K562 (cell line): ENCODE data around the gene RHOXF1. TPM values are rescaled to one million over a fixed set of nuclear protein-coding genes. Genes with fewer than 3 reads are reported as not detected.

ENCODE experiments used
- ATAC-seq: fragments of 200-7000 bp; cut with Tn5 transposase; 3 replicates; pipeline ENCODE4 v1.9.1; 2020; ENCODE audit warnings: moderate library complexity
- BruUV-seq: library from RNA; stranded (reverse); fragments of 400-500 nt; replicated peaks from 2 replicates; lab custom pipeline; 2021; lab: Mats Ljungman, UMichigan
- CTCF ChIA-PET: fragments of 300-600 bp; formaldehyde crosslinking; extraction: SDS; loops from one replicate; lab custom pipeline; 2021; ENCODE audit warnings: low intra/inter-chr PET ratio; lab: Yijun Ruan, JAX
- POLR2A ChIA-PET: fragments of 300-600, 350-650 bp; sonication (Branson Sonifier 250); formaldehyde crosslinking; extraction: SDS; loops from one replicate; lab custom pipeline; 2021; ENCODE audit warnings: antibody characterized with exemption, inconsistent platforms; lab: Yijun Ruan, JAX
- DNase-seq, 4 experiments: peaks; one replicate each; pipeline versions ENCODE4 v3.0.0 to v3.0.0-alpha.2; 2011 to 2018; ENCODE audit warnings: low spot score in 3 of 4, mixed read lengths in 3 of 4; ENCODE audit errors: extremely low read depth in 1 of 4
- FAIRE-seq: peaks from 2 replicates; lab custom pipeline; 2011; peaks lifted over from hg19 to GRCh38; lab: Jason Lieb, UNC
- H2AFZ ChIP-seq: 2 replicates; pipeline ENCODE4 v1.6.0; 2011; ENCODE audit warnings: low read depth, low read length, control low read depth, inconsistent platforms
- H3K27ac ChIP-seq: fragments of 200-600 bp; 3 replicates; pipeline ENCODE4 v1.8.0; 2011; ENCODE audit warnings: low read depth, mild to moderate bottlenecking, control low read depth, inconsistent platforms, low read length, moderate library complexity, mixed read lengths; ENCODE audit errors: extremely low read depth
- H3K27me3 ChIP-seq, 2 experiments: fragments of 300-600 bp in 1 of 2; 2 replicates in 1 of 2; 3 replicates in 1 of 2; pipeline versions ENCODE4 v1.6.0 to v1.8.0; 2011; ENCODE audit warnings: inconsistent platforms in 2 of 2, low read length in 2 of 2, mild to moderate bottlenecking in 1 of 2, mixed read lengths in 1 of 2, moderate library complexity in 1 of 2; ENCODE audit not compliant: control insufficient read depth in 2 of 2, insufficient read depth in 2 of 2
- H3K36me3 ChIP-seq: fragments of 300-600 bp; 3 replicates; pipeline ENCODE4 v1.8.0; 2011; ENCODE audit warnings: mild to moderate bottlenecking, low read length, inconsistent platforms; ENCODE audit not compliant: control insufficient read depth, insufficient read depth
- H3K4me1 ChIP-seq, 2 experiments: fragments of 200-600 bp in 1 of 2; replicated peaks in 1 of 2; 2 replicates in 1 of 2; 3 replicates in 1 of 2; pipeline versions ENCODE4 v1.5.1 to v1.8.0; 2011; ENCODE audit warnings: inconsistent platforms in 2 of 2, low read length in 2 of 2, mild to moderate bottlenecking in 1 of 2, mixed read lengths in 1 of 2, moderate library complexity in 1 of 2; ENCODE audit not compliant: control insufficient read depth in 2 of 2, insufficient read depth in 2 of 2
- H3K4me2 ChIP-seq: 2 replicates; pipeline ENCODE4 v1.6.1; 2011; ENCODE audit warnings: low read length, control low read depth, inconsistent platforms, mixed read lengths; ENCODE audit not compliant: insufficient read depth
- H3K4me3 ChIP-seq: fragments of 200-600 bp; sonication (generic), shearing (Covaris generic); 2 replicates; pipeline ENCODE4 v1.5.1; 2016; ENCODE audit warnings: control low read depth, inconsistent platforms
- H3K79me2 ChIP-seq: fragments of 200-600 bp; 3 replicates; pipeline ENCODE4 v1.8.0; 2011; ENCODE audit warnings: low read length, inconsistent platforms; ENCODE audit not compliant: control insufficient read depth, insufficient read depth
- H3K9ac ChIP-seq, 2 experiments: 2 replicates each; pipeline versions ENCODE4 v1.6.0 to v1.6.1; 2011; ENCODE audit warnings: low read depth in 2 of 2, low read length in 2 of 2, control low read depth in 1 of 2, inconsistent platforms in 1 of 2, mild to moderate bottlenecking in 1 of 2, mixed read lengths in 1 of 2; ENCODE audit not compliant: insufficient read depth in 1 of 2
- H3K9me1 ChIP-seq: one replicate; pipeline ENCODE4 v1.6.0; 2011; ENCODE audit warnings: inconsistent platforms, mild to moderate bottlenecking, low read length, moderate library complexity; ENCODE audit not compliant: control insufficient read depth, insufficient read depth
- H3K9me3 ChIP-seq: replicated peaks from 2 replicates; pipeline ENCODE4 v1.5.1; 2011; ENCODE audit warnings: low read depth, low read length, inconsistent platforms; ENCODE audit not compliant: control insufficient read depth, insufficient read depth
- H4K20me1 ChIP-seq: replicated peaks from 2 replicates; pipeline ENCODE4 v1.6.1; 2011; ENCODE audit warnings: low read length, inconsistent platforms, mixed read lengths; ENCODE audit not compliant: control insufficient read depth, insufficient read depth
- CHD4 ChIP-seq: fragments of 200-600 bp; sonication (generic); IDR thresholded peaks from 3 replicates; pipeline ENCODE4 v1.6.1; 2012; ENCODE audit warnings: low read depth, mild to moderate bottlenecking, mixed read lengths, low read length, inconsistent platforms; ENCODE audit not compliant: insufficient read depth, insufficient replicate concordance, poor library complexity, severe bottlenecking
- DIDO1 ChIP-seq: fragments of 450-650 bp; IDR thresholded peaks from 2 replicates; pipeline ENCODE4 v1.6.1; 2016; ENCODE audit warnings: low read depth, missing biosample characterization, missing genetic modification characterization
- ELF1 ChIP-seq: fragments of 200-800 bp; sonication (Bioruptor generic); IDR thresholded peaks from 2 replicates; pipeline ENCODE4 v1.6.1; 2016; ENCODE audit warnings: missing genetic modification characterization, missing compliant biosample characterization
- HDAC8 ChIP-seq: fragments of 450-650 bp; IDR thresholded peaks from 2 replicates; pipeline ENCODE4 v1.6.1; 2016; ENCODE audit warnings: mild to moderate bottlenecking, missing genetic modification characterization, moderate library complexity, missing compliant biosample characterization
- POLR2H ChIP-seq: IDR thresholded peaks from 2 replicates; pipeline ENCODE4 v1.6.1; 2016; ENCODE audit warnings: missing genetic modification characterization, low read depth, mild to moderate bottlenecking, control low read depth, missing compliant biosample characterization, moderate library complexity
- RB1 ChIP-seq: fragments of 450-650 bp; IDR thresholded peaks from 2 replicates; pipeline ENCODE4 v1.6.1; 2017; ENCODE audit warnings: low read depth, mild to moderate bottlenecking
- RCOR1 ChIP-seq, 2 experiments: IDR thresholded peaks; 2 replicates each; pipeline ENCODE4 v1.6.1; 2012; ENCODE audit warnings: low read depth in 2 of 2, low read length in 2 of 2, borderline replicate concordance in 1 of 2, improper control_type of control experiment in 1 of 2
- REST ChIP-seq, 2 experiments: fragments of 450-650 bp; formaldehyde crosslinking in 1 of 2; IDR thresholded peaks; 2 replicates each; pipeline versions ENCODE4 v1.4.0 to v1.6.1; 2014 to 2020; ENCODE audit warnings: mild to moderate bottlenecking in 2 of 2, borderline replicate concordance in 1 of 2, low read depth in 1 of 2
- SMARCB1 ChIP-seq: IDR thresholded peaks from 2 replicates; pipeline ENCODE4 v1.6.1; 2011; ENCODE audit warnings: improper control_type of control experiment, low read depth; ENCODE audit not compliant: insufficient read length
- SMC3 ChIP-seq: conservative IDR thresholded peaks from 2 replicates; pipeline ENCODE4 v1.6.1; 2011; ENCODE audit warnings: low read depth, low read length, improper control_type of control experiment; ENCODE audit not compliant: insufficient read depth
- TARDBP ChIP-seq: fragments of 450-650 bp; IDR thresholded peaks from 2 replicates; pipeline ENCODE4 v1.6.1; 2016
- WGBS: fragments of 100-300 bp; shearing (Covaris generic); methylation state at CpG from one replicate; pipeline ENCODE4 v1.1.6; 2016; ENCODE audit warnings: low coverage, mixed read lengths; ENCODE audit not compliant: insufficient coverage; ENCODE audit errors: missing lambda C conversion rate; 5-methylcytosine and 5-hydroxymethylcytosine counted together
- in situ Hi-C: fragments of 300-500 bp; cut with MboI; formaldehyde crosslinking; loops from 4 replicates; pipeline ENCODE4 v1.15.0; 2018; ENCODE audit warnings: inconsistent platforms, mixed read lengths
- intact Hi-C: fragments of 100-400 bp; cut with micrococcal nuclease; formaldehyde crosslinking; loops from 2 replicates; pipeline ENCODE4 v1.14.2; 2022
- polyA plus RNA-seq, 8 experiments: library from polyadenylated mRNA; depleted of rRNA in 4 of 8; stranded (reverse) in 5 of 8; unstranded in 3 of 8; fragments of >200 nt; fragmentation: Nextera tagmentation in 2 of 8; fragmentation: Illumina TruSeq in 1 of 8; extraction: Ambion mirVana in 2 of 8; extraction: Trizol in 1 of 8; gene quantifications; 2 replicates each; pipeline versions ENCODE4 v1.2.1 to v1.2.3, GENCODE V29; 2011 to 2014; ENCODE audit warnings: inconsistent platforms in 1 of 8, missing spikeins in 1 of 8
- total RNA-seq, 7 experiments: library from RNA; depleted of rRNA in 6 of 7; stranded (reverse); fragments of >200 nt in 6 of 7; fragmentation: Illumina TruSeq in 2 of 7; extraction: Trizol in 2 of 7; gene quantifications; 2 replicates each; pipeline versions ENCODE4 v1.2.1 to v1.2.3, GENCODE V29; 2011 to 2021; ENCODE audit warnings: low replicate concordance in 1 of 7

The RHOXF1 gene
- total and polyA plus RNA-seq, 9 of the 15 experiments (the other 6 are each of a cell fraction or from before 2014, with no cell fraction given): 0.17 TPM; not detected in 8

GRCh38 chrX:120140293-120140981 is 24.7 kb upstream of the RHOXF1 start:
- POLR2A ChIA-PET: no interaction called here
- BruUV-seq: no TSS peak

DNA sequence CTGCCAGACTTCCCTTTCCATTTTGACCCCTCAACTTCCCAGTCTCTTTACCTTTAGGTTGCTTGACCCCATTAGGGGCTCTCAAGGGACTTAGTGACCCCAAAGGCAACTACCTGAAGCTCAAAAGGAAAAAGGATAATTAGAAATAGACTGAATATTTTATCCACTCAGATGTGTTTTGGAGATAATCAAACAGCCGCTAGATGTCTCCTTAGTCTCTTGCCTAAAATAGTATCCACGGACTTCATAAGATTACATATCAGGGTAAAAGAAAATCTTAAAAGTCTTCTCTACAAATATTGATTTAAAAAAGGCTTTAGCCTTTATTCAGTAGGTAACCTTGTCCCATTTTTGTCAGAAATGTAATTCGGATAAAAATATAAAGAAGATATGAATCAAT is 21.7 kb upstream of the RHOXF1 start:
- in situ Hi-C loops (no loop called here), intact Hi-C loops (no loop called here)
- Histone ChIP-seq H3K9ac (no peak overlapping the region), H3K36me3 (no peaks in the 10 kb centered on the region), H3K27me3 (no peaks in the 10 kb centered on the region), H3K4me1 (no peaks in the 10 kb centered on the region), H3K79me2 (no peaks in the 10 kb centered on the region), H2AFZ (peak overlapping the region; percentile 74), H4K20me1 (no peaks in the 10 kb centered on the region), H3K9me3 (no peaks in the 10 kb centered on the region), H3K4me3 (no peak overlapping the region), H3K4me2 (no peak overlapping the region), H3K27ac (no peak overlapping the region), H3K9me1 (no peaks in the 10 kb centered on the region)
- ChIA-PET POLR2A (no interaction called here), CTCF (interaction anchor here (0.6 to 0.7 kb wide), 2 partner anchors 77 to 113 kb away, joined by 3 read pairs; no protein-coding TSS in a partner anchor)
- BruUV-seq: no TSS peak
- no peak for DNase-seq
- ATAC-seq: peak; percentile 49; the same call in 1 of the 3 replicates
- whole genome bisulfite sequencing: 0% methylated on average over 3 of the region's 3 CpGs
- FAIRE-seq: no peak
- TF ChIP-seq REST (IDR thresholded peaks at IDR 0.05; ENCODE audit: borderline replicate concordance) (peak; percentile 6; the same call in 1 of the 2 replicates), REST (CRISPR knock-in tag; IDR thresholded peaks at IDR 0.05; ENCODE audit: low read depth) (no peak), TARDBP (no peak), SMARCB1 (no peak)

More at GRCh38 chrX:120140293-120140981, 24.7 kb upstream of the RHOXF1 start:
- no peaks in the 10 kb centered on the region for H3K36me3 ChIP-seq
- H3K27ac ChIP-seq: no peak overlapping the region
- no peak overlapping the region for H2AFZ ChIP-seq
- TF ChIP-seq SMC3 (no peak), CHD4 (no peak), DIDO1 (tag) (no peak), ELF1 (no peak), HDAC8 (tag) (no peak), POLR2H (tag) (no peak), RB1 (no peak), RCOR1 (IDR thresholded peaks at IDR 0.05; ENCODE audit: borderline replicate concordance in 1 of 2, low read depth in 2 of 2, low read length in 2 of 2) (no peak)
- 63% methylated on average over 10 of the region's 11 CpGs for WGBS
- intact Hi-C loops: loop anchor here (10.0 kb wide), 1 partner anchor 46 kb away; no protein-coding TSS in a partner anchor
- no peak for FAIRE-seq
- CTCF ChIA-PET: no interaction called here
- in situ Hi-C loops: no loop called here
- DNase-seq: no peak
- no peak for ATAC-seq
- H3K9me3 ChIP-seq: no peaks in the 10 kb centered on the region
- H3K4me3 ChIP-seq: no peak overlapping the region
- no peak overlapping the region for H3K4me2 ChIP-seq
- H3K27me3 ChIP-seq: no peaks in the 10 kb centered on the region
- H3K79me2 ChIP-seq: no peaks in the 10 kb centered on the region
- H4K20me1 ChIP-seq: no peaks in the 10 kb centered on the region
- no peak overlapping the region for H3K9ac ChIP-seq
- no peaks in the 10 kb centered on the region for H3K9me1 ChIP-seq
- peaks cover 3 to 4% of the 10 kb centered on the region in 2 experiments; a peak in 3 of 5 replicates for H3K4me1 ChIP-seq
